Keratinocyte (primary cell): Measurements from ENCODE around the gene PHOSPHO1. TPM values are rescaled to one million over a fixed set of nuclear protein-coding genes. Genes with fewer than 3 reads are reported as not detected.

Experiments
- DNase-seq: peaks from one replicate; pipeline ENCODE4 v3.0.0-alpha.2; 2011; ENCODE audit warnings: low read depth, missing footprints, low spot score
- FAIRE-seq: peaks from 2 replicates; lab custom pipeline; 2011; peaks lifted over from hg19 to GRCh38; lab: Jason Lieb, UNC
- H2AFZ ChIP-seq: 2 replicates; pipeline ENCODE4 v1.6.0; 2012; ENCODE audit warnings: low read length, control low read depth, inconsistent platforms; ENCODE audit not compliant: control insufficient read depth
- H3K27ac ChIP-seq: 2 replicates; pipeline ENCODE4 v1.5.1; 2011; ENCODE audit warnings: low read length; ENCODE audit not compliant: control insufficient read depth, insufficient read depth
- H3K27me3 ChIP-seq: 3 replicates; pipeline ENCODE4 v1.6.0; 2011; ENCODE audit warnings: low read length; ENCODE audit not compliant: control insufficient read depth, insufficient read depth; ENCODE audit errors: extremely low read depth
- H3K36me3 ChIP-seq, 2 experiments: 2 replicates in 1 of 2; 3 replicates in 1 of 2; pipeline ENCODE4 v1.5.1; 2011; ENCODE audit warnings: low read length in 2 of 2, mild to moderate bottlenecking in 1 of 2; ENCODE audit not compliant: control insufficient read depth in 2 of 2, insufficient read depth in 2 of 2; ENCODE audit errors: extremely low read depth in 1 of 2
- H3K4me1 ChIP-seq: 3 replicates; pipeline ENCODE4 v1.5.1; 2011; ENCODE audit warnings: low read length; ENCODE audit not compliant: control insufficient read depth, insufficient read depth; ENCODE audit errors: extremely low read depth
- H3K4me2 ChIP-seq: 3 replicates; pipeline ENCODE4 v1.6.0; 2011; ENCODE audit warnings: low read depth, low read length; ENCODE audit not compliant: control insufficient read depth, insufficient read depth; ENCODE audit errors: extremely low read depth
- H3K4me3 ChIP-seq, 3 experiments: fragments of 200-600 bp in 1 of 3; sonication (generic) in 1 of 3; 2 replicates in 2 of 3; 3 replicates in 1 of 3; pipeline ENCODE4 v1.5.1; 2011 to 2016; ENCODE audit warnings: low read length in 3 of 3, mild to moderate bottlenecking in 3 of 3, control low read depth in 2 of 3, inconsistent platforms in 1 of 3, low read depth in 1 of 3, mixed read lengths in 1 of 3, mixed run types in 1 of 3, moderate library complexity in 1 of 3; ENCODE audit not compliant: control insufficient read depth in 2 of 3, insufficient read depth in 2 of 3; ENCODE audit errors: extremely low read depth in 1 of 3
- H3K79me2 ChIP-seq: 2 replicates; pipeline ENCODE4 v1.6.0; 2012; ENCODE audit warnings: low read length; ENCODE audit not compliant: control insufficient read depth, insufficient read depth
- H3K9ac ChIP-seq: 3 replicates; pipeline ENCODE4 v1.6.0; 2011; ENCODE audit warnings: low read length; ENCODE audit not compliant: control insufficient read depth, insufficient read depth; ENCODE audit errors: extremely low read depth
- H3K9me1 ChIP-seq: 3 replicates; pipeline ENCODE4 v1.6.0; 2011; ENCODE audit warnings: low read length; ENCODE audit not compliant: control insufficient read depth, insufficient read depth; ENCODE audit errors: extremely low read depth
- H3K9me3 ChIP-seq: 2 replicates; pipeline ENCODE4 v1.5.1; 2012; ENCODE audit warnings: low read depth, low read length; ENCODE audit not compliant: control insufficient read depth
- H4K20me1 ChIP-seq: 3 replicates; pipeline ENCODE4 v1.6.0; 2011; ENCODE audit warnings: low read length; ENCODE audit not compliant: control insufficient read depth, insufficient read depth; ENCODE audit errors: extremely low read depth
- CTCF ChIP-seq, 3 experiments: IDR thresholded peaks in 1 of 3; conservative IDR thresholded peaks in 1 of 3; optimal IDR thresholded peaks in 1 of 3; 2 replicates in 2 of 3; 3 replicates in 1 of 3; pipeline versions ENCODE3 to v1.5.1; 2011; ENCODE audit warnings: low read length in 3 of 3, mild to moderate bottlenecking in 3 of 3, moderate library complexity in 2 of 3, control low read depth in 1 of 3, inconsistent platforms in 1 of 3; ENCODE audit not compliant: insufficient read depth in 2 of 3; ENCODE audit errors: extremely low read depth in 1 of 3
- EZH2 ChIP-seq: IDR thresholded peaks from one replicate; pipeline ENCODE4 v1.6.1; 2012; ENCODE audit warnings: inconsistent platforms, mild to moderate bottlenecking, low read length, moderate library complexity
- dilution Hi-C: fragments of 300-500 bp; cut with MboI; formaldehyde crosslinking; loops from one replicate; pipeline ENCODE4 v1.7.0; 2020; ENCODE audit warnings: low sequenced_read_pairs; ENCODE audit not compliant: extremely low pct_ligation_motif_present
- polyA plus RNA-seq, 5 experiments: library from polyadenylated mRNA; depleted of rRNA in 3 of 5; stranded (reverse) in 3 of 5; stranded (forward) in 1 of 5; unstranded in 1 of 5; fragments of >200 nt; gene quantifications; 1 replicate in 1 of 5; 2 replicates in 3 of 5; 3 replicates in 1 of 5; pipeline versions ENCODE4 v1.2.1 to v1.2.3, GENCODE V29; 2011 to 2012; ENCODE audit warnings: missing spikeins in 2 of 5, low read depth in 1 of 5, low replicate concordance in 1 of 5

PHOSPHO1 gene
- polyA plus RNA-seq, 1 donor (not counting 4 experiments of a cell fraction or from before 2014, with no cell fraction given): 0.04 TPM

GRCh38 chr17:49249890-49250522, 19.4 kb upstream of the PHOSPHO1 start:
- dilution Hi-C loops: no loop called here
- no peaks in the 10 kb centered on the region for H3K36me3 ChIP-seq
- no peaks in the 10 kb centered on the region for H3K4me1 ChIP-seq
- no peak for FAIRE-seq
- TF ChIP-seq EZH2: no peak
- no peak for TF ChIP-seq CTCF (optimal IDR thresholded peaks at IDR 0.05 in 1 of 3, IDR thresholded peaks at IDR 0.05 in 1 of 3, conservative IDR thresholded peaks at IDR 0.05 in 1 of 3; ENCODE audit: extremely low read depth in 1 of 3, insufficient read depth in 2 of 3, low read length in 3 of 3)
- H3K79me2 ChIP-seq: no peaks in the 10 kb centered on the region
- H3K9me1 ChIP-seq: no peaks in the 10 kb centered on the region
- no peak for DNase-seq
- H3K9ac ChIP-seq: no peak overlapping the region
- H3K27me3 ChIP-seq: peaks cover 4% of the 10 kb centered on the region
- no peaks in the 10 kb centered on the region for H3K9me3 ChIP-seq
- no peak overlapping the region for H3K27ac ChIP-seq
- no peak overlapping the region for H3K4me3 ChIP-seq
- no peak overlapping the region for H3K4me2 ChIP-seq
- no peak overlapping the region for H2AFZ ChIP-seq
- no peaks in the 10 kb centered on the region for H4K20me1 ChIP-seq

GRCh38 chr17:49249292-49249794, 18.8 kb upstream of the PHOSPHO1 start:
- Histone ChIP-seq H3K9me1 (no peaks in the 10 kb centered on the region), H3K36me3 (no peaks in the 10 kb centered on the region), H3K4me1 (no peaks in the 10 kb centered on the region), H3K79me2 (no peaks in the 10 kb centered on the region), H3K9me3 (no peaks in the 10 kb centered on the region), H3K4me3 (no peak overlapping the region), H3K27me3 (peaks cover 4% of the 10 kb centered on the region), H2AFZ (no peak overlapping the region), H4K20me1 (no peaks in the 10 kb centered on the region), H3K9ac (no peak overlapping the region), H3K4me2 (no peak overlapping the region), H3K27ac (no peak overlapping the region)
- TF ChIP-seq CTCF (optimal IDR thresholded peaks at IDR 0.05 in 1 of 3, IDR thresholded peaks at IDR 0.05 in 1 of 3, conservative IDR thresholded peaks at IDR 0.05 in 1 of 3; ENCODE audit: extremely low read depth in 1 of 3, insufficient read depth in 2 of 3, low read length in 3 of 3): no peak
- no peak for TF ChIP-seq EZH2
- DNase-seq (no peak), FAIRE-seq (no peak)
- dilution Hi-C loops: no loop called here
